Pancreas (tissue), 10 donors: ENCODE results near the gene FHIT. TPM values are rescaled to one million over a fixed set of nuclear protein-coding genes. Genes with fewer than 3 reads are reported as not detected.

ENCODE experiments used
- ATAC-seq, 4 donors: fragments of 200-7000 bp; cut with Tn5 transposase; one replicate each; pipeline versions ENCODE4 v1.8.0 to v1.9.1; 2020; ENCODE audit warnings: mild to moderate bottlenecking in 4 of 4, moderate library complexity in 4 of 4
- DNase-seq, 6 donors: peaks; one replicate each; pipeline ENCODE4 v3.0.0-alpha.2; 2020
- FAIRE-seq: peaks from 2 replicates; lab custom pipeline; 2012; peaks lifted over from hg19 to GRCh38; lab: Jason Lieb, UNC
- H3K27ac ChIP-seq, 4 donors: fragments of 200-600 bp; sonication (generic); 1 replicate in 3 of 4; 2 replicates in 1 of 4; pipeline versions ENCODE4 v1.5.0 to v1.8.0; 2020
- H3K27me3 ChIP-seq, 4 donors: fragments of 200-600 bp; one replicate each; pipeline ENCODE4 v1.8.0; 2021
- H3K36me3 ChIP-seq, 3 donors: fragments of 200-600 bp; sonication (generic) in 1 of 3; one replicate each; pipeline versions ENCODE4 v1.5.0 to v1.8.0; 2020 to 2021
- H3K4me1 ChIP-seq, 3 donors: fragments of 200-600 bp; one replicate each; pipeline ENCODE4 v1.8.0; 2021
- H3K4me3 ChIP-seq, 4 donors: fragments of 200-600 bp; sonication (generic) in 2 of 4; one replicate each; pipeline versions ENCODE4 v1.5.0 to v1.8.0; 2020 to 2021
- H3K9me3 ChIP-seq, 4 donors: fragments of 200-600 bp; one replicate each; pipeline ENCODE4 v1.8.0; 2021
- WGBS, 2 donors: extraction: QIAGEN DNeasy Blood & Tissue Kit; methylation state at CpG; one replicate each; pipeline ENCODE4 v1.1.7; 2013; 5-methylcytosine and 5-hydroxymethylcytosine counted together
- intact Hi-C, 3 donors: fragments of 100-400 bp; cut with DNase I; formaldehyde crosslinking; loops; one replicate each; pipeline versions ENCODE4 v1.11.1 to v1.14.2; 2022
- polyA plus RNA-seq, 2 donors: library from polyadenylated mRNA; stranded (reverse); fragments of 200-250 nt; gene quantifications; one replicate each; pipeline ENCODE4 v1.2.3, GENCODE V29; 2013
- total RNA-seq, 6 donors: library from RNA; stranded (reverse); fragmentation: NEBNext Ultra II Directional in 4 of 6; extraction: Animal tissue kit (Norgen Biotek cat#: 25700) in 4 of 6; gene quantifications; one replicate each; pipeline versions ENCODE4 v1.2.1 to v1.2.4, GENCODE V29; 2021 to 2023
- TF ChIP-seq, protein P1 (sequence below), 4 donors: fragments of 200-600 bp; sonication (generic) in 3 of 4; IDR thresholded peaks; one replicate each; pipeline versions ENCODE4 v1.5.0 to v1.8.0; 2021; ENCODE audit warnings: antibody characterized with exemption in 4 of 4
- donor health status: healthy with polysubstance abuse.
- donor health status: DM: no; HTN: no; CAD: no; lungs with moderate emphysema.
- donor health status: DM: no; HTN: no; CAD: no.
- donor health status: control.
- donor health status: control.
- donor health status: Bipolar disorder and iron deficiency.
- donor health status: DM: yes; HTN: yes; CAD: no.
- donor health status: DM: no; HTN: no; CAD: no.
- donor health status: DM: no; HTN: no; CAD: no.
- donor health status: DM: yes; HTN: yes; CAD: no.

Gene FHIT
- total and polyA plus RNA-seq, 8 donors, result 4.8 to 15.7 (median 8.0) TPM

DNA sequence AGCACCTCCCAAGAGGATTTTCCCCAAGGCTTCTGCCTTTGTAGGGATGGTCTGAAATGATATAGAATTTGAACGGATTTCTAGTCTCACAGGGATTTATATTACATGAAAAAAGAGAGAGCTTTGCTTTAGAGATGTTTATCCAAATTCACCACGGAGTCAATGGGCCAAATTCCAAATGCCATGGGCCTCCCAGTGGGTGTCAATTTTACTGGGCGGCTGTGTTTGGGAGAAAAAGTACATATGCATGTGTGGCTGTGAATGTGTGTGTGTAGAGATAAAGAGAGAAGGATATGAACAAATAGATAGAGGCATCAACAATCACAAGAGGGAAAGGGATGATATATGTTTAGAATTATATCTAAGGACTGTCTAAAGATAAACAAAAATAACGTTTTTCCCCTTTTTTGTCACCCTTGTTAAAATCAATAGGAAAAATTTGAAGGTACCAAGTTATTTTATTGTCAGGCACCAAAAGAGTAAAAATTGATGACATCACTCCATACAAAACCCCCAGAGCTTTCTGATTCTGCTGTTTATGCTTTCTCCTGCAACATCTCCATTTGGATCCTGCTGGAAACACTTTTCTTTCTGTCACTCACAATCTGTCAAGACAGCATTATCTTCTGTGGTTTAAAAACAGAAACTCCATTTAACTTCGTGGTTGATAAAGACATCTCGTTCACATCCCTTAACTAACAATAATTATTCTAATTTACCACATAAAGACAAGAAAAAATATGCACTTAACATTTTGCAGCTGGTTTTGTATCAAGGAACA, 160.7 kb downstream of the FHIT start:
- 64% methylated on average over 6 of the region's 6 CpGs for whole genome bisulfite sequencing, 2 donors
- ATAC-seq (no peak), FAIRE-seq (no peak)

GRCh38 chr3:61087465-61087864, 163.8 kb downstream of the FHIT start:
- 94 to 95% methylated on average over 2 of the region's 2 CpGs for WGBS, 2 donors
- no peaks in the 10 kb centered on the region for H3K9me3 ChIP-seq
- DNase-seq (no peak), ATAC-seq (no peak), FAIRE-seq (no peak)
- H3K27me3 ChIP-seq, result no peaks in the 10 kb centered on the region
- no peaks in the 10 kb centered on the region for H3K4me1 ChIP-seq
- H3K4me3 ChIP-seq, result no peak overlapping the region
- H3K27ac ChIP-seq, result no peak overlapping the region
- TF ChIP-seq, protein P1, sequence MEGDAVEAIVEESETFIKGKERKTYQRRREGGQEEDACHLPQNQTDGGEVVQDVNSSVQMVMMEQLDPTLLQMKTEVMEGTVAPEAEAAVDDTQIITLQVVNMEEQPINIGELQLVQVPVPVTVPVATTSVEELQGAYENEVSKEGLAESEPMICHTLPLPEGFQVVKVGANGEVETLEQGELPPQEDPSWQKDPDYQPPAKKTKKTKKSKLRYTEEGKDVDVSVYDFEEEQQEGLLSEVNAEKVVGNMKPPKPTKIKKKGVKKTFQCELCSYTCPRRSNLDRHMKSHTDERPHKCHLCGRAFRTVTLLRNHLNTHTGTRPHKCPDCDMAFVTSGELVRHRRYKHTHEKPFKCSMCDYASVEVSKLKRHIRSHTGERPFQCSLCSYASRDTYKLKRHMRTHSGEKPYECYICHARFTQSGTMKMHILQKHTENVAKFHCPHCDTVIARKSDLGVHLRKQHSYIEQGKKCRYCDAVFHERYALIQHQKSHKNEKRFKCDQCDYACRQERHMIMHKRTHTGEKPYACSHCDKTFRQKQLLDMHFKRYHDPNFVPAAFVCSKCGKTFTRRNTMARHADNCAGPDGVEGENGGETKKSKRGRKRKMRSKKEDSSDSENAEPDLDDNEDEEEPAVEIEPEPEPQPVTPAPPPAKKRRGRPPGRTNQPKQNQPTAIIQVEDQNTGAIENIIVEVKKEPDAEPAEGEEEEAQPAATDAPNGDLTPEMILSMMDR (IDR thresholded peaks at IDR 0.05), result no peak
- intact Hi-C loops, result no loop called here
- H3K36me3 ChIP-seq, result no peaks in the 10 kb centered on the region

More for the DNA sequence above, 160.7 kb downstream of the FHIT start:
- no peaks in the 10 kb centered on the region for H3K4me1 ChIP-seq
- H3K36me3 ChIP-seq, result no peaks in the 10 kb centered on the region
- TF ChIP-seq, protein P1 (IDR thresholded peaks at IDR 0.05), result no peak
- no peak overlapping the region for H3K27ac ChIP-seq
- intact Hi-C loops, result no loop called here
- DNase-seq, result no peak
- no peaks in the 10 kb centered on the region for H3K27me3 ChIP-seq
- no peaks in the 10 kb centered on the region for H3K9me3 ChIP-seq
- no peak overlapping the region for H3K4me3 ChIP-seq

DNA sequence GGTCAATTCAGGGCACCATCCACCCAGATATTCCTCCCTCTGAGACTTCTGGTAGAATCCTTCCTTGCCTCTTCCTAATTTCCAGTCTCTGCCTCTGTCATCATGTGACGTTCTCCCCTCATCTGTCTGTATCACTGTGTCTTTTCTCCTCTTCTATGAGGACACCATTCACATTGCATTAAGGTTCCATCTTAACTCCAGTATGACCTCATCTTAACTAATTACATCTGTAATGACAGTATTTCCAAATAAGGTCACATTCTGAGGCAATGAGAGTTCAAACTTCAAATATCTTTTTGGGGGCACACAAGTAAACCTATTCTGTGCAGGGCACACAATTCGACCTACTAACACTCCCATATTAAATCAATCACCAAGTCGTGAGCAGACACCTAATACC, 169.7 kb downstream of the FHIT start:
- intact Hi-C loops, result no loop called here
- WGBS, 2 donors, result 75 to 89% methylated on average over 3 of the region's 3 CpGs
- Histone ChIP-seq H3K27ac (peak overlapping the region in 2 of 4 donors; percentile 19 to 55), H3K36me3 (no peaks in the 10 kb centered on the region), H3K4me1 (no peaks in the 10 kb centered on the region), H3K27me3 (no peaks in the 10 kb centered on the region), H3K4me3 (no peak overlapping the region), H3K9me3 (no peaks in the 10 kb centered on the region)
- DNase-seq (no peak), FAIRE-seq (no peak), ATAC-seq (no peak)
- TF ChIP-seq, protein P1 (IDR thresholded peaks at IDR 0.05), result no peak

- TF ChIP-seq, protein P1 (IDR thresholded peaks at IDR 0.05), result no peak
- WGBS, 2 donors, result 63 to 64% methylated on average over 5 of the region's 5 CpGs
- Histone ChIP-seq H3K36me3 (no peaks in the 10 kb centered on the region), H3K9me3 (no peaks in the 10 kb centered on the region), H3K4me1 (no peaks in the 10 kb centered on the region), H3K4me3 (no peak overlapping the region), H3K27ac (peak overlapping the region in 3 of 4 donors; percentile 19 to 55 (median 24)), H3K27me3 (no peaks in the 10 kb centered on the region)
- DNase-seq (no peak), FAIRE-seq (no peak), ATAC-seq (peak in 2 of 4 donors; percentile 59 to 82)
- intact Hi-C loops, result no loop called here
Observed at GRCh38 chr3:61080737-61081445, 170.4 kb downstream of the FHIT start.
